A549 (cell line): ENCODE results near the gene NRXN3.

Experiments
- CBX8 ChIP-seq: fragments of 200-600 bp; sonication (generic); IDR thresholded peaks from 2 replicates; pipeline ENCODE4 v1.6.1; 2016
- CHD4 ChIP-seq: fragments of 200-600 bp; sonication (generic); IDR thresholded peaks from 2 replicates; pipeline ENCODE4 v1.6.1; 2016; ENCODE audit warnings: antibody characterized with exemption, mild to moderate bottlenecking, borderline replicate concordance
- CTCF ChIP-seq: fragments of >200 bp; sonication (Bioruptor Twin); formaldehyde crosslinking; IDR thresholded peaks from 3 replicates; pipeline ENCODE4 v1.5.1; 2016
- KDM5A ChIP-seq: fragments of 200-600 bp; sonication (generic); IDR thresholded peaks from 2 replicates; pipeline ENCODE4 v1.6.1; 2016; ENCODE audit warnings: antibody characterized with exemption, mild to moderate bottlenecking
- MAZ ChIP-seq: fragments of 150-350 bp; IDR thresholded peaks from 2 replicates; pipeline ENCODE4 v1.6.1; 2014; ENCODE audit warnings: antibody characterized with exemption, low read depth, low read length, borderline replicate concordance
- PHF8 ChIP-seq: fragments of 200-600 bp; sonication (generic); IDR thresholded peaks from 2 replicates; pipeline ENCODE4 v1.6.1; 2016; ENCODE audit warnings: low read depth, mild to moderate bottlenecking, antibody characterized with exemption, moderate library complexity, borderline replicate concordance
- POLR2A ChIP-seq: IDR thresholded peaks from 2 replicates; pipeline ENCODE4 v1.6.1; 2012; ENCODE audit warnings: mild to moderate bottlenecking, low read length
- POLR2AphosphoS2 ChIP-seq: conservative IDR thresholded peaks from 2 replicates; pipeline ENCODE4 v1.6.1; 2012; ENCODE audit warnings: low read length, improper control_type of control experiment, inconsistent platforms
- TF ChIP-seq, protein P1 (sequence below): fragments of >200 bp; sonication (Bioruptor Twin); formaldehyde crosslinking; IDR thresholded peaks from 3 replicates; pipeline ENCODE4 v1.6.1; 2016

GRCh38 chr14:78951602-78952001 is 781.4 kb downstream of the NRXN3 start:
- TF ChIP-seq KDM5A (no peak), CTCF (no peak), CHD4 (no peak), PHF8 (no peak), MAZ (no peak), POLR2A (no peak), POLR2AphosphoS2 (no peak), CBX8 (no peak)
- TF ChIP-seq, protein P1, sequence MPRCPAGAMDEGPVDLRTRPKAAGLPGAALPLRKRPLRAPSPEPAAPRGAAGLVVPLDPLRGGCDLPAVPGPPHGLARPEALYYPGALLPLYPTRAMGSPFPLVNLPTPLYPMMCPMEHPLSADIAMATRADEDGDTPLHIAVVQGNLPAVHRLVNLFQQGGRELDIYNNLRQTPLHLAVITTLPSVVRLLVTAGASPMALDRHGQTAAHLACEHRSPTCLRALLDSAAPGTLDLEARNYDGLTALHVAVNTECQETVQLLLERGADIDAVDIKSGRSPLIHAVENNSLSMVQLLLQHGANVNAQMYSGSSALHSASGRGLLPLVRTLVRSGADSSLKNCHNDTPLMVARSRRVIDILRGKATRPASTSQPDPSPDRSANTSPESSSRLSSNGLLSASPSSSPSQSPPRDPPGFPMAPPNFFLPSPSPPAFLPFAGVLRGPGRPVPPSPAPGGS = no peak
